Mesendoderm (in vitro differentiated cells): ENCODE results near the gene DEGS2.

Experiments used
- DNase-seq: peaks from one replicate; pipeline ENCODE4 v3.0.0; 2013
- H2AK5ac ChIP-seq: 2 replicates; pipeline ENCODE4 v1.6.1; 2013; ENCODE audit warnings: low read length, inconsistent platforms
- H2BK120ac ChIP-seq: 2 replicates; pipeline ENCODE4 v1.6.1; 2013; ENCODE audit warnings: low read depth, mild to moderate bottlenecking, low read length, moderate library complexity, mixed read lengths
- H2BK15ac ChIP-seq: replicated peaks from 2 replicates; pipeline ENCODE4 v1.6.1; 2013; ENCODE audit warnings: low read depth, mild to moderate bottlenecking, moderate library complexity
- H2BK5ac ChIP-seq: 2 replicates; pipeline ENCODE4 v1.6.1; 2013; ENCODE audit warnings: low read length, inconsistent platforms
- H3K18ac ChIP-seq: 2 replicates; pipeline ENCODE4 v1.6.1; 2013; ENCODE audit warnings: mild to moderate bottlenecking, low read length, mixed read lengths
- H3K23ac ChIP-seq: one replicate; pipeline ENCODE4 v1.6.1; 2013; ENCODE audit warnings: low read length
- H3K27ac ChIP-seq: 2 replicates; pipeline ENCODE4 v1.5.1; 2013; ENCODE audit warnings: low read depth, mild to moderate bottlenecking, inconsistent platforms, low read length, moderate library complexity
- H3K27me3 ChIP-seq: 2 replicates; pipeline ENCODE4 v1.6.1; 2013; ENCODE audit warnings: low read length, control low read depth, mild to moderate bottlenecking, inconsistent platforms; ENCODE audit not compliant: insufficient read depth, poor library complexity
- H3K36me3 ChIP-seq: 2 replicates; pipeline ENCODE4 v1.6.1; 2013; ENCODE audit warnings: low read length, inconsistent platforms; ENCODE audit not compliant: control insufficient read depth, insufficient read depth
- H3K4ac ChIP-seq: one replicate; pipeline ENCODE4 v1.6.1; 2013; ENCODE audit warnings: low read depth, mild to moderate bottlenecking, low read length, moderate library complexity
- H3K4me1 ChIP-seq: 2 replicates; pipeline ENCODE4 v1.6.1; 2013; ENCODE audit warnings: low read depth, low read length, inconsistent platforms; ENCODE audit not compliant: control insufficient read depth
- H3K4me2 ChIP-seq: 2 replicates; pipeline ENCODE4 v1.6.1; 2013; ENCODE audit warnings: low read length
- H3K4me3 ChIP-seq: 2 replicates; pipeline ENCODE4 v1.5.1; 2013; ENCODE audit warnings: mild to moderate bottlenecking, low read length
- H3K56ac ChIP-seq: one replicate; pipeline ENCODE4 v1.6.1; 2013; ENCODE audit warnings: low read length
- H3K79me1 ChIP-seq: 2 replicates; pipeline ENCODE4 v1.6.1; 2013; ENCODE audit warnings: low read length, inconsistent platforms
- H3K79me2 ChIP-seq: 2 replicates; pipeline ENCODE4 v1.6.1; 2013; ENCODE audit warnings: mild to moderate bottlenecking, low read length; ENCODE audit not compliant: control insufficient read depth, insufficient read depth
- H3K9ac ChIP-seq: 2 replicates; pipeline ENCODE4 v1.6.1; 2013; ENCODE audit warnings: low read length, inconsistent platforms
- H4K5ac ChIP-seq: one replicate; pipeline ENCODE4 v1.6.1; 2013; ENCODE audit warnings: low read length
- H4K8ac ChIP-seq: one replicate; pipeline ENCODE4 v1.6.1; 2013; ENCODE audit warnings: low read depth, mild to moderate bottlenecking, control low read depth, low read length, moderate library complexity
- WGBS: extraction: QIAGEN DNeasy Blood & Tissue Kit; methylation state at CpG from one replicate; pipeline ENCODE4 v1.1.7; 2013; ENCODE audit warnings: low lambda C conversion rate, missing lambda C conversion rate; ENCODE audit not compliant: insufficient coverage; ENCODE audit errors: extremely low coverage; 5-methylcytosine and 5-hydroxymethylcytosine counted together

The DEGS2 gene

DNA sequence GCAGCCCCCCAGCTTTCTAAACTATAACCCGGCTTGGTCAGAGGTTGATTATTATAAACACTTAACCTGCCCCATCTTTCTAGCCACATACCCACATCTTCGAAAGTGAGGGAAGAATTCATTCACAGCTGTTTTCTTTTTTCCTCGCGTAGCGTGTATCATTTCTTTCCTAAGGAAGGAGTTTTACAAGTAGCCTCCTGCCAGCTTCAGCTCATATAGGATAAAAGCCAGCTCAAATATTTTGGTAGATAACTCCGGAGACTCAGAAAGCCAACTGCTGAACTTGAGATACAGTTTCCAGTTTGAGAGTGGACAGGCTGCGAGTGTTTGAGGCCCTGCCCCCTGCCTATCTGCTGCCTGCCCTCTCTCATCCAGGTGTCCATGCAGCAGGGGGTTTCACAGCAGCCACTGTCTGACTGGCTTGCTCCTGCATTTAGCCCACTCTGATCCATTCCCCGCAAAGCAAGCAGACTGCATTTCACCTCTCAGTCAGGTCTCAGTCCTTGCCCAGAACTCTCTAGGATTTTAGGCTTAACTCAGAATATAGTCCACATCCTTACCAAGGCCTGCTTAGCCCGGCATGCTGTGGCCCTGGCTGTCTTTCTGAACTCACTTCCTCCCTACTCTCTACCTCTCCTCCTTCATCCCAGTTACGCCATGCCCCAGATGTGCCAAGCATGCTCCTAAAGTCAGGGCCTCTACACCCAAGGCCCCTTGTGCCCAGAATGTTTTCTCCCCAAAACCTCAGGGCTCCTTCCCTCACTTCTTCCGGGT is 47.3 kb downstream of the DEGS2 start:
- no peak overlapping the region for H4K5ac ChIP-seq
- H3K27ac ChIP-seq, result no peak overlapping the region
- no peak for DNase-seq
- no peak overlapping the region for H4K8ac ChIP-seq
- H3K27me3 ChIP-seq, result no peaks in the 10 kb centered on the region
- no peak overlapping the region for H2BK15ac ChIP-seq
- H3K36me3 ChIP-seq, result no peaks in the 10 kb centered on the region
- no peak overlapping the region for H3K4ac ChIP-seq
- H2BK120ac ChIP-seq, result no peak overlapping the region
- H3K56ac ChIP-seq, result no peak overlapping the region
- H3K79me2 ChIP-seq, result no peaks in the 10 kb centered on the region
- no peak overlapping the region for H3K18ac ChIP-seq
- H2BK5ac ChIP-seq, result no peak overlapping the region
- H3K4me1 ChIP-seq, result no peaks in the 10 kb centered on the region
- no peak overlapping the region for H3K4me2 ChIP-seq
- no peak overlapping the region for H3K23ac ChIP-seq
- no peak overlapping the region for H3K4me3 ChIP-seq
- no CpG with 5 or more reads among the region's 11 CpGs for WGBS
- no peak overlapping the region for H3K9ac ChIP-seq
- H2AK5ac ChIP-seq, result no peak overlapping the region
- no peaks in the 10 kb centered on the region for H3K79me1 ChIP-seq

DNA sequence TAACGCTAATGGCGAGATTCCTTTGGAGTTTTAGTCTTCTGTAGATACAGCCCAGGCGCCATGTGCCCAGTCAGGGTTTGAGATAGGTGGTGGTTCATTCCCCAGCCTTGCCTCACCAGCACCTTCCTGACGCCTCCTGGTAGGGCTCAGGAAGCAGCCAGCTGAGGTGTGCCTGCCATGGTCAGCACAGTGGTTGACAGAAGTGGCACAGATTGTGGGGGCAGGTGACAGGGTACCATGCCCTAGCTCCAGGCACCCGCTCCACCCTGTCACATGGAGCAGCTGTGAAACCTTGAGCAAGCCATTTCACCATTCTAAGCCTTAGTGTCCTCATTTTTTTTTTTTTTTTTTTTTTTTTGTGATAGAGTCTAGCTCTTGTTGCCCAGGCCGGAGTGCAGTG is 48.6 kb downstream of the DEGS2 start:
- WGBS, result no CpG with 5 or more reads among the region's 6 CpGs
- no peak overlapping the region for H2BK5ac ChIP-seq
- H3K79me2 ChIP-seq, result no peaks in the 10 kb centered on the region
- no peak overlapping the region for H3K9ac ChIP-seq
- no peaks in the 10 kb centered on the region for H3K36me3 ChIP-seq
- no peaks in the 10 kb centered on the region for H3K27me3 ChIP-seq
- no peak overlapping the region for H3K4me2 ChIP-seq
- H3K56ac ChIP-seq, result no peak overlapping the region
- no peak overlapping the region for H3K23ac ChIP-seq
- no peaks in the 10 kb centered on the region for H3K79me1 ChIP-seq
- DNase-seq, result no peak
- H3K4me3 ChIP-seq, result no peak overlapping the region
- no peak overlapping the region for H3K4ac ChIP-seq
- no peak overlapping the region for H2AK5ac ChIP-seq
- no peak overlapping the region for H2BK120ac ChIP-seq
- H4K5ac ChIP-seq, result no peak overlapping the region
- no peak overlapping the region for H3K18ac ChIP-seq
- no peak overlapping the region for H2BK15ac ChIP-seq
- H3K27ac ChIP-seq, result no peak overlapping the region
- no peaks in the 10 kb centered on the region for H3K4me1 ChIP-seq
- H4K8ac ChIP-seq, result no peak overlapping the region

DNA sequence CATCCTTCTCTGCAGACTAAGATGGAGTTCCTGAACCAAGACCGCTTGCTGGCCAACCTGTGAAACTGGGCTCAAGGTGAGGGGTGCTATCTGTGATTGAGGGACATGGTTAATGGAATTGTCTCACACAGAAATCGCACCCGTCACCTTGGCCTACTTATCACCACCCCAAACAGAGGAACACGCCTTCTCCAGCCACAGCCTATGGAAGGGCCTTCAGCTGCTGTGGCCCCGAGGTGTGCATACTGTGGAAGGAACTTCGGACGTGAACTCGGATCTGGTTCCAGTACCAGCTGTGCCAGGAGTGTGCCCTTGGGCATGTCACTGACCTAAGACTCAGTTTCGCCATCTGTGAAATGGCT is 49.9 kb downstream of the DEGS2 start:
- WGBS, result no CpG with 5 or more reads among the region's 9 CpGs
- no peak overlapping the region for H3K4me2 ChIP-seq
- H3K27ac ChIP-seq, result no peak overlapping the region
- H2BK15ac ChIP-seq, result no peak overlapping the region
- H3K23ac ChIP-seq, result no peak overlapping the region
- H3K27me3 ChIP-seq, result no peaks in the 10 kb centered on the region
- H3K4ac ChIP-seq, result no peak overlapping the region
- no peaks in the 10 kb centered on the region for H3K79me1 ChIP-seq
- H3K36me3 ChIP-seq, result no peaks in the 10 kb centered on the region
- H2BK120ac ChIP-seq, result no peak overlapping the region
- H3K56ac ChIP-seq, result no peak overlapping the region
- no peak overlapping the region for H3K4me3 ChIP-seq
- H2BK5ac ChIP-seq, result no peak overlapping the region
- H3K79me2 ChIP-seq, result no peaks in the 10 kb centered on the region
- H3K9ac ChIP-seq, result no peak overlapping the region
- H3K4me1 ChIP-seq, result no peaks in the 10 kb centered on the region
- H2AK5ac ChIP-seq, result no peak overlapping the region
- no peak overlapping the region for H3K18ac ChIP-seq
- H4K5ac ChIP-seq, result no peak overlapping the region
- DNase-seq, result no peak
- H4K8ac ChIP-seq, result no peak overlapping the region

- Histone ChIP-seq H3K79me2 (no peaks in the 10 kb centered on the region), H3K23ac (no peak overlapping the region), H2BK120ac (no peak overlapping the region), H3K4me2 (no peak overlapping the region), H2BK15ac (no peak overlapping the region), H3K27me3 (no peaks in the 10 kb centered on the region), H3K4me1 (no peaks in the 10 kb centered on the region), H4K5ac (no peak overlapping the region), H2BK5ac (no peak overlapping the region), H3K9ac (no peak overlapping the region), H2AK5ac (no peak overlapping the region), H3K18ac (no peak overlapping the region), H3K56ac (peak overlapping the region; percentile 17), H3K27ac (no peak overlapping the region), H3K4me3 (no peak overlapping the region), H3K36me3 (no peaks in the 10 kb centered on the region), H4K8ac (no peak overlapping the region), H3K79me1 (no peaks in the 10 kb centered on the region), H3K4ac (no peak overlapping the region)
- no peak for DNase-seq
- WGBS, result no CpG with 5 or more reads among the region's 10 CpGs
These were observed 50.4 kb downstream of the DEGS2 start for GRCh38 chr14:100108840-100109593.

GRCh38 chr14:100108042-100108825 is 51.2 kb downstream of the DEGS2 start:
- Histone ChIP-seq H3K4me3 (no peak overlapping the region), H3K4me1 (no peaks in the 10 kb centered on the region), H4K5ac (no peak overlapping the region), H3K4ac (no peak overlapping the region), H3K36me3 (no peaks in the 10 kb centered on the region), H4K8ac (no peak overlapping the region), H2AK5ac (no peak overlapping the region), H3K56ac (no peak overlapping the region), H3K4me2 (no peak overlapping the region), H3K27me3 (no peaks in the 10 kb centered on the region), H3K23ac (no peak overlapping the region), H2BK120ac (no peak overlapping the region), H2BK15ac (no peak overlapping the region), H2BK5ac (no peak overlapping the region), H3K79me1 (no peaks in the 10 kb centered on the region), H3K18ac (no peak overlapping the region), H3K9ac (peak overlapping the region; percentile 27), H3K27ac (no peak overlapping the region), H3K79me2 (no peaks in the 10 kb centered on the region)
- WGBS, result no CpG with 5 or more reads among the region's 13 CpGs
- DNase-seq, result peak; percentile 88
